ENCODE measurements around the gene HDGFL2.

GRCh38 chr19:4448147-4448985, 23.7 kb upstream of the HDGFL2 start:
- no peak for TF ChIP-seq POLR2AphosphoS5 (IDR thresholded peaks at IDR 0.05)
- TF ChIP-seq, protein P1, sequence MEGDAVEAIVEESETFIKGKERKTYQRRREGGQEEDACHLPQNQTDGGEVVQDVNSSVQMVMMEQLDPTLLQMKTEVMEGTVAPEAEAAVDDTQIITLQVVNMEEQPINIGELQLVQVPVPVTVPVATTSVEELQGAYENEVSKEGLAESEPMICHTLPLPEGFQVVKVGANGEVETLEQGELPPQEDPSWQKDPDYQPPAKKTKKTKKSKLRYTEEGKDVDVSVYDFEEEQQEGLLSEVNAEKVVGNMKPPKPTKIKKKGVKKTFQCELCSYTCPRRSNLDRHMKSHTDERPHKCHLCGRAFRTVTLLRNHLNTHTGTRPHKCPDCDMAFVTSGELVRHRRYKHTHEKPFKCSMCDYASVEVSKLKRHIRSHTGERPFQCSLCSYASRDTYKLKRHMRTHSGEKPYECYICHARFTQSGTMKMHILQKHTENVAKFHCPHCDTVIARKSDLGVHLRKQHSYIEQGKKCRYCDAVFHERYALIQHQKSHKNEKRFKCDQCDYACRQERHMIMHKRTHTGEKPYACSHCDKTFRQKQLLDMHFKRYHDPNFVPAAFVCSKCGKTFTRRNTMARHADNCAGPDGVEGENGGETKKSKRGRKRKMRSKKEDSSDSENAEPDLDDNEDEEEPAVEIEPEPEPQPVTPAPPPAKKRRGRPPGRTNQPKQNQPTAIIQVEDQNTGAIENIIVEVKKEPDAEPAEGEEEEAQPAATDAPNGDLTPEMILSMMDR (IDR thresholded peaks at IDR 0.05): no peak

Data from breast epithelium (tissue), 3 donors.